Activated B cell treated with CpG ODN at 0.5 μM for 24 hours (primary cell): ENCODE data around the gene SAP30BP. TPM values are rescaled to one million over a fixed set of nuclear protein-coding genes. Genes with fewer than 3 reads are reported as not detected.
A peak's percentile ranks its signal among the peaks of the same experiment; 100 is the strongest.

Experiments used
- ATAC-seq: fragments of 200-7000 bp; cut with Tn5 transposase; one replicate; pipeline ENCODE4 v1.10.0; 2021; ENCODE audit warnings: low read depth, mild to moderate bottlenecking, moderate library complexity
- CTCF ChIA-PET: fragments of 350-600 bp; sonication (Branson Sonifier 250); formaldehyde crosslinking; loops from one replicate; lab custom pipeline; 2021; ENCODE audit warnings: antibody characterized with exemption; lab: Charles Lee
- POLR2A ChIA-PET: fragments of 350-600 bp; sonication (Branson Sonifier 250); formaldehyde crosslinking; loops from one replicate; lab custom pipeline; 2021; ENCODE audit warnings: antibody characterized with exemption; lab: Charles Lee
- DNase-seq: peaks from one replicate; pipeline ENCODE4 v3.0.0; 2022
- H3K27ac Mint-ChIP-seq: one replicate; pipeline ENCODE4 v1.8.0; 2020; ENCODE audit warnings: mixed read lengths
- H3K27me3 Mint-ChIP-seq: one replicate; pipeline ENCODE4 v1.8.0; 2021; ENCODE audit warnings: mixed read lengths
- H3K36me3 Mint-ChIP-seq: one replicate; pipeline ENCODE4 v1.8.0; 2021; ENCODE audit warnings: low read depth, mixed read lengths
- H3K4me1 Mint-ChIP-seq: one replicate; pipeline ENCODE4 v1.8.0; 2021; ENCODE audit warnings: mixed read lengths
- H3K4me3 Mint-ChIP-seq: one replicate; pipeline ENCODE4 v1.8.0; 2020; ENCODE audit warnings: mild to moderate bottlenecking, mixed read lengths
- H3K9me3 Mint-ChIP-seq: one replicate; pipeline ENCODE4 v1.8.0; 2020; ENCODE audit warnings: mixed read lengths
- CTCF ChIP-seq: fragments of 200-600 bp; IDR thresholded peaks from one replicate; pipeline ENCODE4 v1.8.0; 2022; ENCODE audit warnings: antibody characterized with exemption, mild to moderate bottlenecking
- intact Hi-C: fragments of 100-400 bp; cut with micrococcal nuclease; formaldehyde crosslinking; loops from one replicate; pipeline ENCODE4 v1.15.1; 2024
- total RNA-seq: library from RNA; stranded (reverse); gene quantifications from 2 replicates; pipeline ENCODE4 v1.2.3, GENCODE V29; 2022

Gene SAP30BP
- total RNA-seq, 1 donor from 2014 or later: 184 TPM

DNA sequence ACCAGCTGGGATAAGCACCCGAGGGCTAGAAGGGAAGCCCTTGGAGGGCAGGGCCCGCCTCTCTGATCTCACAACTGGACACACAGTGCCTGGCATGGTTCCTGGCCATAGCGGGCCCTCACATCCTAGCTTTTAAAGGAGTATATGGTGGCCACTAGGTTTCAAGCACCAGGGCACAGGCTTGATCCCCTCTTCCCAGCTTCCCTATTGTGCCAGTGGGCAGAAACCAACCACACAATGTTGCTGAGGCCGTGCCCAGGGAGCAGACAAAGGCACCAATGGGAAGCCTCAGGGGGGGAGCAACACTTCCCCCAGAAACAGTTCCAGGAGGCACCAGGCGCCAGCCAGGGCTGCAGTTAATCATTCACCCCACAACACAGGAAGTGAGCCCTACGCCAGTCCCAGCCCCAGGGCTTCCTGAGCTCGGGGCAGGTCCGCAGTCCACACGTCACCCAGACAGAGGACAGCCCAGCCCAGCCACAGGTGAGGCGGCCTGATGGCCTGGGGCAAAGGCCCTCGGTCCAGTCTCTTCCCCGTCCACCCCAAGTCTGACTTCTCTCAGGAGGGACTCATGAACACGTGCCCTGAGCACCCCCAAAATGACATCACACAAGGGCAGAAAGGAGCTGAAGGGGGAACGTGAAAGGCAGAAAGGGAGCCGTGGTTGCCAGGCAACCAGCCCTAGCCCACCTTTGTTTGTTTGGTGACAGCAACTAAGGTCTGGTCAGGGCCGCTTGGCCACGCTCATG, 21.1 kb upstream of the SAP30BP start:
- DNase-seq (peak; percentile 45), ATAC-seq (peak; percentile 98)
- ChIA-PET POLR2A (interaction anchor here (0.5 to 2.4 kb wide), 8 partner anchors 10 to 300 kb away, joined by 4 to 10 read pairs (median 6); partner anchors contain the start of genes RECQL5, SAP30BP and SMIM5), CTCF (interaction anchor here (1.0 to 4.5 kb wide), 6 partner anchors 10 to 104 kb away, joined by 3 to 34 read pairs (median 3); partner anchors contain the start of gene SMIM5)
- Mint-ChIP-seq H3K27me3 (no peaks in the 10 kb centered on the region), H3K9me3 (no peaks in the 10 kb centered on the region), H3K36me3 (peaks cover 39% of the 10 kb centered on the region), H3K27ac (peak overlapping the region; percentile 84), H3K4me1 (peaks cover 15% of the 10 kb centered on the region), H3K4me3 (peak overlapping the region; percentile 69)
- no peak for TF ChIP-seq CTCF
- intact Hi-C loops: no loop called here

DNA sequence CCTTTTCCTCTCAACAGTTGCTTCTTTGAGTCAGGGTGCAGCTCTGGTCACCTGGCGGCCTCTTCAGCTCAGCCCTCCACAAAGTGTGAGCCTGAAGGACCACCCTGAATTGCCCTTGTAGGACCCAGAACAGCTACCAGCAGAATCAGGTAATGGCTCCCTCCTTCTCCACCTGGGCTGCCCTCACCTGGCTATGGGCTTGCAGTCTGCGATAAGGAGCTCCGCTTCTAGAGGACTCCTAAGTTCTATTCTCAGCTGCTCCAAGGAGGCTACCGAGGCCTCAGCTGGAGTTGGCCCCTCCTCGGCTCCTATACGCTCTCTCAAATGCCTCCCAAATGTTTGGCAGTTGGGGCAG, 20.5 kb upstream of the SAP30BP start:
- Mint-ChIP-seq H3K4me3 (no peak overlapping the region), H3K36me3 (peaks cover 42% of the 10 kb centered on the region), H3K4me1 (peaks cover 15% of the 10 kb centered on the region), H3K27me3 (no peaks in the 10 kb centered on the region), H3K9me3 (no peaks in the 10 kb centered on the region), H3K27ac (peak overlapping the region; percentile 84)
- POLR2A ChIA-PET: interaction anchor here (0.5 to 2.4 kb wide), 7 partner anchors 10 to 301 kb away, joined by 4 to 10 read pairs (median 6); partner anchors contain the start of genes RECQL5, SAP30BP and SMIM5
- TF ChIP-seq CTCF: no peak
- ATAC-seq (peak; percentile 19), DNase-seq (no peak)
- CTCF ChIA-PET: interaction anchor here (1.0 to 4.5 kb wide), 2 partner anchors 13 to 103 kb away, joined by 3 to 34 read pairs; partner anchors contain the start of gene SMIM5
- intact Hi-C loops: no loop called here

- Mint-ChIP-seq H3K36me3 (peaks cover 40% of the 10 kb centered on the region), H3K9me3 (no peaks in the 10 kb centered on the region), H3K4me1 (peaks cover 15% of the 10 kb centered on the region), H3K27me3 (no peaks in the 10 kb centered on the region), H3K4me3 (no peak overlapping the region), H3K27ac (no peak overlapping the region)
- intact Hi-C loops: no loop called here
- TF ChIP-seq CTCF: no peak
- POLR2A ChIA-PET: interaction anchor here (1.3 to 2.1 kb wide), 4 partner anchors 9 to 19 kb away, joined by 6 to 10 read pairs (median 7); partner anchors contain the start of genes RECQL5, SAP30BP and SMIM5
- CTCF ChIA-PET: interaction anchor here (4.5 kb wide), 1 partner anchor 14 kb away, joined by 34 read pairs; the partner anchor contains the start of gene SMIM5
- no peak for DNase-seq
- no peak for ATAC-seq
Measured at GRCh38 chr17:75647061-75647460, 20.1 kb upstream of the SAP30BP start.

DNA sequence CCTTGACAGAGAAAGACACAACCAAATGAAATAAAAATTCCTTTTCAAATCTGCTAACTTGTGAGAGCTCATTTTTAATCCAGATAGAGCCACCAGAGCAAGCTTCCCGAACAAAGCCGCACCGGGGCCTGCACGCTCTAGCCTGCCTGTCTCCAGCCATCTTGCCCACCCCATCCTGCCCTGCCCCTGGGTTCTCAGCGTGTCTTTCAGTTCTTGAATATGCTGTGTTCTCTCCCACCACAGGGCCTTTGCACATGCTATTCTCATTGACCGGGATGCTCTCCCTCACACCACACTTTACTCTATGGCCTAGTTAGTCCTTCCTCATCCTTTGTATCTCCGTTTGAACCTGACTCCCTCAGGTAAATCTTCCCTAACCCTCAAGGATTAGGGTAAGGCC, 19.2 kb upstream of the SAP30BP start:
- ATAC-seq (no peak), DNase-seq (no peak)
- no peak overlapping the region for H3K27ac Mint-ChIP-seq
- POLR2A ChIA-PET: no interaction called here
- CTCF ChIA-PET: interaction anchor here (4.5 kb wide), 1 partner anchor 15 kb away, joined by 34 read pairs; the partner anchor contains the start of gene SMIM5
- H3K4me3 Mint-ChIP-seq: no peak overlapping the region
- peaks cover 18% of the 10 kb centered on the region for H3K4me1 Mint-ChIP-seq
- H3K9me3 Mint-ChIP-seq: no peaks in the 10 kb centered on the region
- intact Hi-C loops: no loop called here
- no peak for TF ChIP-seq CTCF
- H3K27me3 Mint-ChIP-seq: no peaks in the 10 kb centered on the region
- peaks cover 42% of the 10 kb centered on the region for H3K36me3 Mint-ChIP-seq

- H3K27ac Mint-ChIP-seq: no peak overlapping the region
- ATAC-seq: no peak
- H3K4me3 Mint-ChIP-seq: no peak overlapping the region
Measured at GRCh38 chr17:75649687-75650086, 17.5 kb upstream of the SAP30BP start.

More at GRCh38 chr17:75649687-75650086, 17.5 kb upstream of the SAP30BP start:
- intact Hi-C loops: no loop called here
- no peak for DNase-seq
- peaks cover 22% of the 10 kb centered on the region for H3K4me1 Mint-ChIP-seq
- H3K36me3 Mint-ChIP-seq: peaks cover 53% of the 10 kb centered on the region
- ChIA-PET POLR2A (interaction anchor here (0.6 kb wide), 1 partner anchor 720 kb away, joined by 3 read pairs; no protein-coding TSS in a partner anchor), CTCF (interaction anchor here (1.2 to 7.0 kb wide), 2 partner anchors 15 to 17 kb away, joined by 3 to 72 read pairs; partner anchors contain the start of gene SMIM5)
- H3K9me3 Mint-ChIP-seq: no peaks in the 10 kb centered on the region
- H3K27me3 Mint-ChIP-seq: no peaks in the 10 kb centered on the region
- TF ChIP-seq CTCF: no peak
